Measurements from ENCODE around the gene LPIN1. TPM values are rescaled to one million over a fixed set of nuclear protein-coding genes. Genes with fewer than 3 reads are reported as not detected.

The LPIN1 gene
- total RNA-seq, 1 experiment from 2014 or later = 13.9 TPM

GRCh38 chr2:11717623-11718022 is 28.8 kb upstream of the LPIN1 start (continued):
- TF ChIP-seq E2F5 (CRISPR knock-in tag; IDR thresholded peaks at IDR 0.05) (no peak), CDX4 (CRISPR knock-in tag; IDR thresholded peaks at IDR 0.05; ENCODE audit: borderline replicate concordance) (no peak), MYBL2 (CRISPR knock-in tag; IDR thresholded peaks at IDR 0.05) (no peak), JAZF1 (CRISPR knock-in tag; IDR thresholded peaks at IDR 0.05) (no peak), GABPB1 (CRISPR knock-in tag; IDR thresholded peaks at IDR 0.05) (no peak), CREM (CRISPR knock-in tag; IDR thresholded peaks at IDR 0.05) (no peak), ZNF416 (CRISPR knock-in tag; IDR thresholded peaks at IDR 0.05) (no peak)
- TF ChIP-seq, protein P1, sequence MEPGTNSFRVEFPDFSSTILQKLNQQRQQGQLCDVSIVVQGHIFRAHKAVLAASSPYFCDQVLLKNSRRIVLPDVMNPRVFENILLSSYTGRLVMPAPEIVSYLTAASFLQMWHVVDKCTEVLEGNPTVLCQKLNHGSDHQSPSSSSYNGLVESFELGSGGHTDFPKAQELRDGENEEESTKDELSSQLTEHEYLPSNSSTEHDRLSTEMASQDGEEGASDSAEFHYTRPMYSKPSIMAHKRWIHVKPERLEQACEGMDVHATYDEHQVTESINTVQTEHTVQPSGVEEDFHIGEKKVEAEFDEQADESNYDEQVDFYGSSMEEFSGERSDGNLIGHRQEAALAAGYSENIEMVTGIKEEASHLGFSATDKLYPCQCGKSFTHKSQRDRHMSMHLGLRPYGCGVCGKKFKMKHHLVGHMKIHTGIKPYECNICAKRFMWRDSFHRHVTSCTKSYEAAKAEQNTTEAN (CRISPR knock-in tag; IDR thresholded peaks at IDR 0.05) = no peak
- TF ChIP-seq, protein P2, sequence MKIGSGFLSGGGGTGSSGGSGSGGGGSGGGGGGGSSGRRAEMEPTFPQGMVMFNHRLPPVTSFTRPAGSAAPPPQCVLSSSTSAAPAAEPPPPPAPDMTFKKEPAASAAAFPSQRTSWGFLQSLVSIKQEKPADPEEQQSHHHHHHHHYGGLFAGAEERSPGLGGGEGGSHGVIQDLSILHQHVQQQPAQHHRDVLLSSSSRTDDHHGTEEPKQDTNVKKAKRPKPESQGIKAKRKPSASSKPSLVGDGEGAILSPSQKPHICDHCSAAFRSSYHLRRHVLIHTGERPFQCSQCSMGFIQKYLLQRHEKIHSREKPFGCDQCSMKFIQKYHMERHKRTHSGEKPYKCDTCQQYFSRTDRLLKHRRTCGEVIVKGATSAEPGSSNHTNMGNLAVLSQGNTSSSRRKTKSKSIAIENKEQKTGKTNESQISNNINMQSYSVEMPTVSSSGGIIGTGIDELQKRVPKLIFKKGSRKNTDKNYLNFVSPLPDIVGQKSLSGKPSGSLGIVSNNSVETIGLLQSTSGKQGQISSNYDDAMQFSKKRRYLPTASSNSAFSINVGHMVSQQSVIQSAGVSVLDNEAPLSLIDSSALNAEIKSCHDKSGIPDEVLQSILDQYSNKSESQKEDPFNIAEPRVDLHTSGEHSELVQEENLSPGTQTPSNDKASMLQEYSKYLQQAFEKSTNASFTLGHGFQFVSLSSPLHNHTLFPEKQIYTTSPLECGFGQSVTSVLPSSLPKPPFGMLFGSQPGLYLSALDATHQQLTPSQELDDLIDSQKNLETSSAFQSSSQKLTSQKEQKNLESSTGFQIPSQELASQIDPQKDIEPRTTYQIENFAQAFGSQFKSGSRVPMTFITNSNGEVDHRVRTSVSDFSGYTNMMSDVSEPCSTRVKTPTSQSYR (CRISPR knock-in tag; IDR thresholded peaks at IDR 0.05) = no peak
- TF ChIP-seq, protein P3, sequence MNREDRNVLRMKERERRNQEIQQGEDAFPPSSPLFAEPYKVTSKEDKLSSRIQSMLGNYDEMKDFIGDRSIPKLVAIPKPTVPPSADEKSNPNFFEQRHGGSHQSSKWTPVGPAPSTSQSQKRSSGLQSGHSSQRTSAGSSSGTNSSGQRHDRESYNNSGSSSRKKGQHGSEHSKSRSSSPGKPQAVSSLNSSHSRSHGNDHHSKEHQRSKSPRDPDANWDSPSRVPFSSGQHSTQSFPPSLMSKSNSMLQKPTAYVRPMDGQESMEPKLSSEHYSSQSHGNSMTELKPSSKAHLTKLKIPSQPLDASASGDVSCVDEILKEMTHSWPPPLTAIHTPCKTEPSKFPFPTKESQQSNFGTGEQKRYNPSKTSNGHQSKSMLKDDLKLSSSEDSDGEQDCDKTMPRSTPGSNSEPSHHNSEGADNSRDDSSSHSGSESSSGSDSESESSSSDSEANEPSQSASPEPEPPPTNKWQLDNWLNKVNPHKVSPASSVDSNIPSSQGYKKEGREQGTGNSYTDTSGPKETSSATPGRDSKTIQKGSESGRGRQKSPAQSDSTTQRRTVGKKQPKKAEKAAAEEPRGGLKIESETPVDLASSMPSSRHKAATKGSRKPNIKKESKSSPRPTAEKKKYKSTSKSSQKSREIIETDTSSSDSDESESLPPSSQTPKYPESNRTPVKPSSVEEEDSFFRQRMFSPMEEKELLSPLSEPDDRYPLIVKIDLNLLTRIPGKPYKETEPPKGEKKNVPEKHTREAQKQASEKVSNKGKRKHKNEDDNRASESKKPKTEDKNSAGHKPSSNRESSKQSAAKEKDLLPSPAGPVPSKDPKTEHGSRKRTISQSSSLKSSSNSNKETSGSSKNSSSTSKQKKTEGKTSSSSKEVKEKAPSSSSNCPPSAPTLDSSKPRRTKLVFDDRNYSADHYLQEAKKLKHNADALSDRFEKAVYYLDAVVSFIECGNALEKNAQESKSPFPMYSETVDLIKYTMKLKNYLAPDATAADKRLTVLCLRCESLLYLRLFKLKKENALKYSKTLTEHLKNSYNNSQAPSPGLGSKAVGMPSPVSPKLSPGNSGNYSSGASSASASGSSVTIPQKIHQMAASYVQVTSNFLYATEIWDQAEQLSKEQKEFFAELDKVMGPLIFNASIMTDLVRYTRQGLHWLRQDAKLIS (CRISPR knock-in tag; IDR thresholded peaks at IDR 0.05; ENCODE audit: borderline replicate concordance) = no peak
- TF ChIP-seq, protein P4, sequence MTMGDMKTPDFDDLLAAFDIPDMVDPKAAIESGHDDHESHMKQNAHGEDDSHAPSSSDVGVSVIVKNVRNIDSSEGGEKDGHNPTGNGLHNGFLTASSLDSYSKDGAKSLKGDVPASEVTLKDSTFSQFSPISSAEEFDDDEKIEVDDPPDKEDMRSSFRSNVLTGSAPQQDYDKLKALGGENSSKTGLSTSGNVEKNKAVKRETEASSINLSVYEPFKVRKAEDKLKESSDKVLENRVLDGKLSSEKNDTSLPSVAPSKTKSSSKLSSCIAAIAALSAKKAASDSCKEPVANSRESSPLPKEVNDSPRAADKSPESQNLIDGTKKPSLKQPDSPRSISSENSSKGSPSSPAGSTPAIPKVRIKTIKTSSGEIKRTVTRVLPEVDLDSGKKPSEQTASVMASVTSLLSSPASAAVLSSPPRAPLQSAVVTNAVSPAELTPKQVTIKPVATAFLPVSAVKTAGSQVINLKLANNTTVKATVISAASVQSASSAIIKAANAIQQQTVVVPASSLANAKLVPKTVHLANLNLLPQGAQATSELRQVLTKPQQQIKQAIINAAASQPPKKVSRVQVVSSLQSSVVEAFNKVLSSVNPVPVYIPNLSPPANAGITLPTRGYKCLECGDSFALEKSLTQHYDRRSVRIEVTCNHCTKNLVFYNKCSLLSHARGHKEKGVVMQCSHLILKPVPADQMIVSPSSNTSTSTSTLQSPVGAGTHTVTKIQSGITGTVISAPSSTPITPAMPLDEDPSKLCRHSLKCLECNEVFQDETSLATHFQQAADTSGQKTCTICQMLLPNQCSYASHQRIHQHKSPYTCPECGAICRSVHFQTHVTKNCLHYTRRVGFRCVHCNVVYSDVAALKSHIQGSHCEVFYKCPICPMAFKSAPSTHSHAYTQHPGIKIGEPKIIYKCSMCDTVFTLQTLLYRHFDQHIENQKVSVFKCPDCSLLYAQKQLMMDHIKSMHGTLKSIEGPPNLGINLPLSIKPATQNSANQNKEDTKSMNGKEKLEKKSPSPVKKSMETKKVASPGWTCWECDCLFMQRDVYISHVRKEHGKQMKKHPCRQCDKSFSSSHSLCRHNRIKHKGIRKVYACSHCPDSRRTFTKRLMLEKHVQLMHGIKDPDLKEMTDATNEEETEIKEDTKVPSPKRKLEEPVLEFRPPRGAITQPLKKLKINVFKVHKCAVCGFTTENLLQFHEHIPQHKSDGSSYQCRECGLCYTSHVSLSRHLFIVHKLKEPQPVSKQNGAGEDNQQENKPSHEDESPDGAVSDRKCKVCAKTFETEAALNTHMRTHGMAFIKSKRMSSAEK (CRISPR knock-in tag; IDR thresholded peaks at IDR 0.05; ENCODE audit: borderline replicate concordance) = no peak

DNA sequence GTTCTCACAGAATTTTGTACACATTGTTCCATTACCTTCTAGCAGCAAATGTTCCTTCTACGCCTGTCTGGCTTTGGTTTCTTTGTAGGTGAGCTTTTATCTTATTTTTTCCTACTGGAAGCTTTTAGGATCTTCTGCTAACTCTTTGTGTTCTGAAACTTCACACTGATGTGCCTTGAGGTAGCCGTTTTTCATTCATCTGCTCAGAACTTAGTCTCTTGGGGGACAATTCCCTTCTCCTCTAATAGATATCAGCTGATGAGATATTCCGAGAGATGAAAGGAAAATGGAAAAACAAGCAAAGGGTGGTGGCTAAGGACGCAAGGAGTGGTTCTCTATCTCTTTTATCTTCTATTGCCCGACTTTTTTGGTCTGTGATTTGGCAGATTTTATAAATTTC is 27.8 kb upstream of the LPIN1 start:
- DNase-seq (ENCODE audit: low spot score) (no peak), ATAC-seq (no peak)
- H3K36me3 Mint-ChIP-seq = no peaks in the 10 kb centered on the region
- H3K9me3 Mint-ChIP-seq = no peaks in the 10 kb centered on the region
- no peaks in the 10 kb centered on the region for H3K27me3 Mint-ChIP-seq (ENCODE audit: low read depth)
- ChIA-PET CTCF (interaction anchor here (0.7 to 1.9 kb wide), 6 partner anchors 11 to 61 kb away, joined by 3 to 7 read pairs (median 4); no protein-coding TSS in a partner anchor), POLR2A (interaction anchor here (0.6 kb wide), 1 partner anchor 30 kb away, joined by 3 read pairs; no protein-coding TSS in a partner anchor)
- H3K4me1 Mint-ChIP-seq = peaks cover 12% of the 10 kb centered on the region; the same call in 1 of the 2 replicates
- no peak overlapping the region for H3K27ac Mint-ChIP-seq
- no peak overlapping the region for H3K4me3 Mint-ChIP-seq
- TF ChIP-seq, protein P5, sequence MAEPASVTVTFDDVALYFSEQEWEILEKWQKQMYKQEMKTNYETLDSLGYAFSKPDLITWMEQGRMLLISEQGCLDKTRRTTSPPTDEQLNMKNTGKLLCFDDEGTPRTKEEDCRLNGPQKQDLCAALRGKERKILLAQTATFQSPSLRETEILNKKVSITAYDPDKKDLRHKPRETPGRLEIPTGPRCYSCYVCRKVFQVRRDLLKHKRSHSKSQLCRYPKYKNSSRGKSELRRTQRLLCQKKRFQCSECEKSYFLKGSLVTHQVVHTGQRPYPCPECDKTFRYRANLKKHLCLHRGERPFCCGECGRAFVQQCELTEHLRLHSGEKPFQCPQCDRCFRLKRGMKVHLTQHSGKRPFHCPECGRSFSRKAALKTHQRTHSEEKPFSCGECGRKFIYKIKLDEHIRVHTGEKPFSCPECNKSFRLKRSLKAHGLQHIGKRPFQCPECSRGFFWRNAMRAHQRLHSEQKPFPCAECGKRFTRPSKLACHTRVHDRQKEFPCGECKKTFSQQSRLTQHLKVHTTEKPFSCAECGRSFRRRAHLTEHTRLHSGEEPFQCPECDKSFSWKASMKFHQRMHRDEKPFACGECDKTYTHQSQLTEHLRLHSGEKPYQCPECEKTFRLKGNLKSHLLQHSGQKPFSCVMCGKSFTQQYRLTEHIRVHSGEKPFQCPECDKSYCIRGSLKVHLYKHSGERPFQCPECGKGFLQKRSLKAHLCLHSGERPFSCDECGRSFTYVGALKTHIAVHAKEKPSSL (CRISPR knock-in tag; conservative IDR thresholded peaks at IDR 0.05) = no peak
- TF ChIP-seq FOXP1 (CRISPR knock-in tag; IDR thresholded peaks at IDR 0.05; ENCODE audit: borderline replicate concordance) = no peak
- no peak for TF ChIP-seq ETV6 (CRISPR knock-in tag; IDR thresholded peaks at IDR 0.05)
- no peak for TF ChIP-seq ZMAT4 (CRISPR knock-in tag; IDR thresholded peaks at IDR 0.05)
- TF ChIP-seq ZNF317 (CRISPR knock-in tag; IDR thresholded peaks at IDR 0.05; ENCODE audit: borderline replicate concordance, low read depth) = no peak
- TF ChIP-seq ZNF671 (CRISPR knock-in tag; IDR thresholded peaks at IDR 0.05) = no peak
- no peak for TF ChIP-seq NFE2L1 (CRISPR knock-in tag; IDR thresholded peaks at IDR 0.05)
- TF ChIP-seq, protein P6, sequence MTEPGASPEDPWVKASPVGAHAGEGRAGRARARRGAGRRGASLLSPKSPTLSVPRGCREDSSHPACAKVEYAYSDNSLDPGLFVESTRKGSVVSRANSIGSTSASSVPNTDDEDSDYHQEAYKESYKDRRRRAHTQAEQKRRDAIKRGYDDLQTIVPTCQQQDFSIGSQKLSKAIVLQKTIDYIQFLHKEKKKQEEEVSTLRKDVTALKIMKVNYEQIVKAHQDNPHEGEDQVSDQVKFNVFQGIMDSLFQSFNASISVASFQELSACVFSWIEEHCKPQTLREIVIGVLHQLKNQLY (CRISPR knock-in tag; IDR thresholded peaks at IDR 0.05) = no peak
